ENCODE measurements around the gene NAALADL2. TPM values are rescaled to one million over a fixed set of nuclear protein-coding genes. Genes with fewer than 3 reads are reported as not detected.

NAALADL2 gene
- total and polyA plus RNA-seq, 2 donors (not counting 3 experiments of a cell fraction or from before 2014, with no cell fraction given) = 1.1 to 4.0 TPM

- Histone ChIP-seq H3K9me1 (replicated peaks; ENCODE audit: control insufficient read depth, extremely low read depth, insufficient read depth, low read length) (no peaks in the 10 kb centered on the region), H4K20me1 (replicated peaks; ENCODE audit: control insufficient read depth, extremely low read depth, insufficient read depth, low read length) (no peaks in the 10 kb centered on the region), H3K27me3 (ENCODE audit: control insufficient read depth in 2 of 2, insufficient read depth in 2 of 2, low read length in 2 of 2) (no peaks in the 10 kb centered on the region), H3K9ac (replicated peaks; ENCODE audit: extremely low read depth, insufficient read depth, low read length) (no peak overlapping the region), H3K36me3 (ENCODE audit: control insufficient read depth in 2 of 2, extremely low read depth in 1 of 2, insufficient read depth in 2 of 2, low read length in 2 of 2) (no peaks in the 10 kb centered on the region), H3K4me3 (replicated peaks in 1 of 3; ENCODE audit: insufficient read depth in 1 of 3, low read depth in 1 of 3, low read length in 3 of 3) (no peak overlapping the region), H3K9me3 (replicated peaks; ENCODE audit: control insufficient read depth, insufficient read depth, low read length) (no peaks in the 10 kb centered on the region), H3K27ac (ENCODE audit: insufficient read depth, low read depth, low read length) (no peak overlapping the region), H3K79me2 (ENCODE audit: control insufficient read depth, insufficient read depth, low read length) (no peaks in the 10 kb centered on the region), H3K4me2 (ENCODE audit: insufficient read depth, low read length) (no peak overlapping the region), H3K4me1 (ENCODE audit: control insufficient read depth, extremely low read depth, insufficient read depth, low read length) (no peaks in the 10 kb centered on the region), H2AFZ (ENCODE audit: low read depth, low read length) (no peak overlapping the region)
- FAIRE-seq (no peak), DNase-seq (ENCODE audit: low read depth, low spot score) (no peak)
- TF ChIP-seq FOS (IDR thresholded peaks at IDR 0.05; ENCODE audit: borderline replicate concordance, insufficient read depth, low read length) = no peak
- no peak for TF ChIP-seq MAX (IDR thresholded peaks at IDR 0.05; ENCODE audit: insufficient read depth, insufficient read length)
- TF ChIP-seq POLR2A (IDR thresholded peaks at IDR 0.05; ENCODE audit: low read depth, low read length) = no peak
- TF ChIP-seq MYC (IDR thresholded peaks at IDR 0.05; ENCODE audit: low read depth, low read length) = no peak
- BruUV-seq (replicated peaks) = no TSS peak
- ChIA-PET POLR2A (no interaction called here), CTCF (interaction anchor here (1.2 kb wide), 1 partner anchor 11 kb away, joined by 3 read pairs; no protein-coding TSS in a partner anchor)
- intact Hi-C loops (cut with micrococcal nuclease) = no loop called here
- dilution Hi-C loops (cut with MboI; ENCODE audit: extremely low pct_ligation_motif_present, low sequenced_read_pairs) = no loop called here
Observed at GRCh38 chr3:175107995-175108394, 248.9 kb downstream of the NAALADL2 start.

- ChIA-PET POLR2A (no interaction called here), CTCF (interaction anchor here (1.2 kb wide), 2 partner anchors 8 to 10 kb away, joined by 3 read pairs; no protein-coding TSS in a partner anchor)
- no TSS peak for BruUV-seq (replicated peaks)
- no peaks in the 10 kb centered on the region for H3K9me1 ChIP-seq (replicated peaks; ENCODE audit: control insufficient read depth, extremely low read depth, insufficient read depth, low read length)
- H3K9ac ChIP-seq (replicated peaks; ENCODE audit: extremely low read depth, insufficient read depth, low read length) = no peak overlapping the region
- H3K36me3 ChIP-seq (ENCODE audit: control insufficient read depth in 2 of 2, extremely low read depth in 1 of 2, insufficient read depth in 2 of 2, low read length in 2 of 2) = no peaks in the 10 kb centered on the region
- H3K4me3 ChIP-seq (replicated peaks in 1 of 3; ENCODE audit: insufficient read depth in 1 of 3, low read depth in 1 of 3, low read length in 3 of 3) = no peak overlapping the region
- H3K4me1 ChIP-seq (ENCODE audit: control insufficient read depth, extremely low read depth, insufficient read depth, low read length) = no peaks in the 10 kb centered on the region
- H4K20me1 ChIP-seq (replicated peaks; ENCODE audit: control insufficient read depth, extremely low read depth, insufficient read depth, low read length) = no peaks in the 10 kb centered on the region
- intact Hi-C loops (cut with micrococcal nuclease) (no loop called here), dilution Hi-C loops (cut with MboI; ENCODE audit: extremely low pct_ligation_motif_present, low sequenced_read_pairs) (no loop called here)
- H3K9me3 ChIP-seq (replicated peaks; ENCODE audit: control insufficient read depth, insufficient read depth, low read length) = no peaks in the 10 kb centered on the region
- H2AFZ ChIP-seq (ENCODE audit: low read depth, low read length) = no peak overlapping the region
- H3K4me2 ChIP-seq (ENCODE audit: insufficient read depth, low read length) = no peak overlapping the region
- no peak overlapping the region for H3K27ac ChIP-seq (ENCODE audit: insufficient read depth, low read depth, low read length)
- TF ChIP-seq MYC (IDR thresholded peaks at IDR 0.05; ENCODE audit: low read depth, low read length) (no peak), MAX (IDR thresholded peaks at IDR 0.05; ENCODE audit: insufficient read depth, insufficient read length) (no peak), GATA2 (IDR thresholded peaks at IDR 0.05; ENCODE audit: insufficient read depth, insufficient read length, low read depth, low read length) (no peak), POLR2AphosphoS5 (IDR thresholded peaks at IDR 0.05; ENCODE audit: insufficient read depth, low read depth, low read length) (no peak)
- no peak for FAIRE-seq
- no peaks in the 10 kb centered on the region for H3K79me2 ChIP-seq (ENCODE audit: control insufficient read depth, insufficient read depth, low read length)
- no peaks in the 10 kb centered on the region for H3K27me3 ChIP-seq (ENCODE audit: control insufficient read depth in 2 of 2, insufficient read depth in 2 of 2, low read length in 2 of 2)
- no peak for DNase-seq (ENCODE audit: low read depth, low spot score)
Observed at GRCh38 chr3:175108613-175109151, 249.5 kb downstream of the NAALADL2 start.

Data from endothelial cell of umbilical vein (primary cell).